HEK293T (cell line): Measurements from ENCODE around the gene CROT.

Source experiments
- CTCF ChIA-PET: fragments of 350-600 bp; formaldehyde crosslinking; extraction: SDS; loops from one replicate; lab custom pipeline; 2021; ENCODE audit warnings: antibody characterized with exemption, inconsistent platforms; lab: Yijun Ruan, JAX
- POLR2A ChIA-PET: fragments of 350-600 bp; formaldehyde crosslinking; extraction: SDS; loops from one replicate; lab custom pipeline; 2020; ENCODE audit warnings: antibody characterized with exemption, inconsistent platforms; lab: Yijun Ruan, JAX
- DNase-seq: peaks from one replicate; pipeline ENCODE4 v3.0.0; 2012; ENCODE audit warnings: mixed read lengths; ENCODE audit errors: extremely low spot score
- ARNT ChIP-seq: fragments of 450-650 bp; IDR thresholded peaks from 2 replicates; pipeline ENCODE4 v1.6.1; 2017; ENCODE audit warnings: mild to moderate bottlenecking
- BHLHE40 ChIP-seq: fragments of 450-650 bp; IDR thresholded peaks from 2 replicates; pipeline ENCODE4 v1.6.1; 2016; ENCODE audit warnings: mild to moderate bottlenecking, moderate library complexity, borderline replicate concordance
- CTBP1 ChIP-seq: fragments of 450-650 bp; IDR thresholded peaks from 2 replicates; pipeline ENCODE4 v1.6.1; 2016; ENCODE audit warnings: borderline replicate concordance
- ELF4 ChIP-seq: fragments of 450-650 bp; IDR thresholded peaks from 2 replicates; pipeline ENCODE4 v1.6.1; 2017; ENCODE audit warnings: antibody characterized with exemption
- FOXA1 ChIP-seq: fragments of 450-650 bp; IDR thresholded peaks from 2 replicates; pipeline ENCODE4 v1.6.1; 2016; ENCODE audit warnings: mild to moderate bottlenecking
- FOXK2 ChIP-seq: fragments of 450-650 bp; IDR thresholded peaks from 2 replicates; pipeline ENCODE4 v1.6.1; 2016; ENCODE audit warnings: mild to moderate bottlenecking
- FOXM1 ChIP-seq: fragments of 450-650 bp; IDR thresholded peaks from 2 replicates; pipeline ENCODE4 v1.6.1; 2017; ENCODE audit warnings: mild to moderate bottlenecking, borderline replicate concordance
- HDGF ChIP-seq: fragments of 450-650 bp; IDR thresholded peaks from 2 replicates; pipeline ENCODE4 v1.6.1; 2017; ENCODE audit warnings: antibody characterized with exemption, borderline replicate concordance
- L3MBTL2 ChIP-seq: fragments of 450-650 bp; conservative IDR thresholded peaks from 2 replicates; pipeline ENCODE4 v1.6.1; 2016; ENCODE audit warnings: mild to moderate bottlenecking
- LEF1 ChIP-seq: fragments of 450-650 bp; IDR thresholded peaks from 2 replicates; pipeline ENCODE4 v1.6.1; 2017; ENCODE audit warnings: mild to moderate bottlenecking, borderline replicate concordance
- NFRKB ChIP-seq: fragments of 450-650 bp; IDR thresholded peaks from 2 replicates; pipeline ENCODE4 v1.6.1; 2016; ENCODE audit warnings: mild to moderate bottlenecking, moderate library complexity
- PKNOX1 ChIP-seq: fragments of 450-650 bp; IDR thresholded peaks from 2 replicates; pipeline ENCODE4 v1.6.1; 2016
- SP1 ChIP-seq: fragments of 450-650 bp; IDR thresholded peaks from 2 replicates; pipeline ENCODE4 v1.6.1; 2017
- SUZ12 ChIP-seq: fragments of 450-650 bp; IDR thresholded peaks from 2 replicates; pipeline ENCODE4 v1.6.1; 2016; ENCODE audit warnings: mild to moderate bottlenecking
- TARDBP ChIP-seq: fragments of 450-650 bp; IDR thresholded peaks from 2 replicates; pipeline ENCODE4 v1.6.1; 2016
- ZNF384 ChIP-seq: fragments of 450-650 bp; IDR thresholded peaks from 2 replicates; pipeline ENCODE4 v1.6.1; 2016

The CROT gene

GRCh38 chr7:87345166-87345927, at the start of gene CROT:
TSS of gene CROT (plus strand) at chr7:87345664. CDS start at chr7:87349069, 3,405 bp downstream.
- DNase-seq = peak; percentile 89
- TF ChIP-seq PKNOX1 (peak; percentile 92), L3MBTL2 (peak; percentile 89), FOXM1 (no peak), CTBP1 (no peak), SP1 (no peak), LEF1 (no peak), TARDBP (peak; percentile 78; the same call in 1 of the 2 replicates)
- POLR2A ChIA-PET = interaction anchor here (0.6 to 1.0 kb wide), 4 partner anchors 16 to 530 kb away, joined by 3 to 4 read pairs (median 4); no protein-coding TSS in a partner anchor
- CTCF ChIA-PET = interaction anchor here (0.7 kb wide), 1 partner anchor 27 kb away, joined by 3 read pairs; no protein-coding TSS in a partner anchor

- CTCF ChIA-PET = no interaction called here
- POLR2A ChIA-PET = no interaction called here
- DNase-seq = no peak
- TF ChIP-seq NFRKB (no peak), CTBP1 (no peak), FOXM1 (no peak), FOXA1 (no peak), BHLHE40 (no peak), HDGF (no peak), FOXK2 (no peak), SP1 (no peak), LEF1 (no peak)
These were observed 44.7 kb upstream of the CROT start for GRCh38 chr7:87300756-87301155.

- no peak for TF ChIP-seq FOXK2
- no peak for TF ChIP-seq L3MBTL2
- no peak for TF ChIP-seq HDGF
- TF ChIP-seq NFRKB = no peak
- TF ChIP-seq ARNT = no peak
- no peak for TF ChIP-seq FOXA1
- TF ChIP-seq FOXM1 = no peak
- no peak for TF ChIP-seq LEF1
- TF ChIP-seq SUZ12 = no peak
- no peak for TF ChIP-seq ZNF384
- TF ChIP-seq CTBP1 = no peak
- TF ChIP-seq BHLHE40 = no peak
- no peak for TF ChIP-seq SP1
- TF ChIP-seq TARDBP = no peak
- TF ChIP-seq PKNOX1 = no peak
- POLR2A ChIA-PET = no interaction called here
- CTCF ChIA-PET = interaction anchor here (0.8 to 1.2 kb wide), 2 partner anchors 8 to 105 kb away, joined by 3 to 4 read pairs; no protein-coding TSS in a partner anchor
- DNase-seq = no peak
These were observed 34.6 kb upstream of the CROT start for GRCh38 chr7:87310790-87311419.

GRCh38 chr7:87312215-87312865, 33.1 kb upstream of the CROT start:
- CTCF ChIA-PET = interaction anchor here (0.6 to 1.1 kb wide), 7 partner anchors 97 to 592 kb away, joined by 3 to 6 read pairs (median 3); no protein-coding TSS in a partner anchor
- no peak for TF ChIP-seq PKNOX1
- TF ChIP-seq FOXA1 = no peak
- no peak for TF ChIP-seq FOXK2
- no peak for TF ChIP-seq BHLHE40
- TF ChIP-seq HDGF = no peak
- no peak for TF ChIP-seq SUZ12
- no peak for TF ChIP-seq L3MBTL2
- TF ChIP-seq SP1 = no peak
- no peak for TF ChIP-seq ARNT
- TF ChIP-seq TARDBP = no peak
- TF ChIP-seq CTBP1 = no peak
- TF ChIP-seq NFRKB = no peak
- TF ChIP-seq ELF4 = no peak
- no peak for TF ChIP-seq LEF1
- TF ChIP-seq FOXM1 = no peak
- TF ChIP-seq ZNF384 = no peak
- DNase-seq = peak; percentile 72
- POLR2A ChIA-PET = no interaction called here

- TF ChIP-seq LEF1 = no peak
- no peak for TF ChIP-seq PKNOX1
- no peak for TF ChIP-seq FOXM1
- TF ChIP-seq SP1 = no peak
- TF ChIP-seq FOXK2 = no peak
- no peak for TF ChIP-seq CTBP1
- ChIA-PET CTCF (interaction anchor here (2.3 kb wide), 1 partner anchor 99 kb away, joined by 10 read pairs; no protein-coding TSS in a partner anchor), POLR2A (no interaction called here)
- no peak for DNase-seq
These were observed 29.3 kb upstream of the CROT start for GRCh38 chr7:87316097-87316700.
